B cell (primary cell): ENCODE results near the gene SRSF1.

Experiments
- CTCF ChIP-seq: fragments of 200-600 bp; IDR thresholded peaks from one replicate; pipeline ENCODE4 v1.8.0; 2022; ENCODE audit warnings: antibody characterized with exemption, mild to moderate bottlenecking
- EZH2 ChIP-seq: IDR thresholded peaks from 2 replicates; pipeline ENCODE4 v1.6.1; 2012; ENCODE audit warnings: borderline replicate concordance, low read depth, mild to moderate bottlenecking, moderate library complexity, low read length; ENCODE audit not compliant: insufficient read depth, poor library complexity, severe bottlenecking

GRCh38 chr17:58041161-58041560 lies 34.1 kb upstream of the SRSF1 start:
- TF ChIP-seq CTCF, result no peak
- no peak for TF ChIP-seq EZH2
